ENCODE measurements around the gene CCDC93.
"Not testable (repeated sequence)": the region's sequence is repeated elsewhere in the genome, so short reads cannot be mapped to it uniquely, and the experiment has no call there.

Gene CCDC93

DNA sequence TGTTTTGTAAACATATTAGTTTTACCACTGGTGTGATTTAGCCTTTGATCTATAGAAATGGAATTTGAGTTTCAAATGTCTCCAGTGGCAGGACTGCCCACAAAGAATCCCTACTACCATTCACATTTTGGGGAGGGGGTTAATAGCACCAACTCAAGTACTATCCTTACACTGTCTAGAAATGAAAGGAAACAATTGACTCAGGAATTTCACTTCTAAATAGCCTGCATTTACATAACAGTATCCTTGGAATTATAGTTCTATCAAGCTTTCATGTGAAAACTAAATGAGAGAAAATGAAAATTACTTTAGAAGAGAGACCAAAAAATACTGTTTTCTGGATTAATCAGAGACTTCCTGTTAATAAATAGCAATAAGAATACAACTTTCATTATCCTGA, 7.5 kb upstream of the CCDC93 start:
- TF ChIP-seq, protein P1, sequence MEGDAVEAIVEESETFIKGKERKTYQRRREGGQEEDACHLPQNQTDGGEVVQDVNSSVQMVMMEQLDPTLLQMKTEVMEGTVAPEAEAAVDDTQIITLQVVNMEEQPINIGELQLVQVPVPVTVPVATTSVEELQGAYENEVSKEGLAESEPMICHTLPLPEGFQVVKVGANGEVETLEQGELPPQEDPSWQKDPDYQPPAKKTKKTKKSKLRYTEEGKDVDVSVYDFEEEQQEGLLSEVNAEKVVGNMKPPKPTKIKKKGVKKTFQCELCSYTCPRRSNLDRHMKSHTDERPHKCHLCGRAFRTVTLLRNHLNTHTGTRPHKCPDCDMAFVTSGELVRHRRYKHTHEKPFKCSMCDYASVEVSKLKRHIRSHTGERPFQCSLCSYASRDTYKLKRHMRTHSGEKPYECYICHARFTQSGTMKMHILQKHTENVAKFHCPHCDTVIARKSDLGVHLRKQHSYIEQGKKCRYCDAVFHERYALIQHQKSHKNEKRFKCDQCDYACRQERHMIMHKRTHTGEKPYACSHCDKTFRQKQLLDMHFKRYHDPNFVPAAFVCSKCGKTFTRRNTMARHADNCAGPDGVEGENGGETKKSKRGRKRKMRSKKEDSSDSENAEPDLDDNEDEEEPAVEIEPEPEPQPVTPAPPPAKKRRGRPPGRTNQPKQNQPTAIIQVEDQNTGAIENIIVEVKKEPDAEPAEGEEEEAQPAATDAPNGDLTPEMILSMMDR (conservative IDR thresholded peaks at IDR 0.05), result no peak
- TF ChIP-seq ZFX (IDR thresholded peaks at IDR 0.05), result no peak

DNA sequence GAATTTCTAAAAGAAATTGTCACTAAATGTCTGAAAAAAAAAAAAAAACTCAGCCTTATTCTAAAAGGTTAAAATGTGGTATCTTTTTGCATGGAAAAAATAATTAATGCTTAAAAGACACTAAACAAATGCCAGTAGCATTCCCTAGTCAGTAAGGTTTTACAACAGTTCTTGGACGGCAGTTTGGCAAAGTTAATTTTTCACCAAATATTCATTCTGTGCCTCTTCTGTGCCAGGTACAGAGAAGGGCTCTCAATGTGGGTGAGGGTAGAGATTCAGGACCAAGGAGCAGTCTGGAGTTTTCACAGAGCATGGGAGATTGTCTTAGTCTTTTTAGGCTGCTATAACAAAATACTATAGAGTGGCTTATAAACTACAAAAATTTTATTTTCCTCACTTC, 6.0 kb upstream of the CCDC93 start:
- no peak overlapping the region for H3K27ac ChIP-seq
- TF ChIP-seq ZFX (IDR thresholded peaks at IDR 0.05), result no peak

More for the DNA sequence above, 7.5 kb upstream of the CCDC93 start:
- H3K27ac ChIP-seq, result no peak overlapping the region

DNA sequence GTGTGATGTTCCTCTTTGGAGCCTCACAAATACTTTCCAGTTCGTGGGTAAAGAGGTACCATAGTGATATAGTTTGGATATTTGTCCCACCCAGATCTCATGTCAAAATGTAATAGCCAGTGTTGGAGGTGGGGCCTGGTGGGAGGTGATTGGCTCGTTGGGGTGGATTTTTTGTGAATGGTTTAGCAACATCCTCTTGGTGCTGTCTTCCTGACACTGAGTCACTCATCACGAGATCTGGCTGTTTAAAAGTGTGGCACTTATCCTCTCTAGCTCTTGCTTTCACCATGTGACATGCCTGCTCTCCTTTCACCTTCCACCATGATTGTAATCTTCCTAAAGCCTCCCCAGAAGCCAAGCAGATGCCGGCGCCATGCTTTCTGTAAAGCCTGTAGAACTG, 3.0 kb upstream of the CCDC93 start:
- H3K27ac ChIP-seq, result no peak overlapping the region
- TF ChIP-seq ZFX (IDR thresholded peaks at IDR 0.05), result no peak
- TF ChIP-seq, protein P1 (conservative IDR thresholded peaks at IDR 0.05), result no peak

DNA sequence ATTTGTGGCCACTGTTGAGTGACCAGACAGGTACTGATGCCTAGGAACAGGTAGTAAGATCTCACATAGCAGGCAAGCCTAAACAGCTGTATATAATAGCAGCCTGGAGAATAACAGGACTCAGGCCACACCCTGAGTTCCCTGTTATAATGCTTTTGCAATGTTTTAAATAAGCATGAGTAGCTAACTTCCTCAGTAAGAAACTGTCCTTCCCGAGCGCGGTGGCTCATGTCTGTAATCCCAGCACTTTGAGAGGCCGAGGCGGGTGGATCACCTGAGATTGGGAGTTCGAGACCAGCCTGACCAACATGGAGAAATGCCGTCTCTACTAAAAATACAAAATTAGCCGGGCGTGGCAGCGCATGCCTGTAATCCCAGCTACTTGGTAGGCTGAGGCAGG, 1.9 kb upstream of the CCDC93 start:
- not testable (repeated sequence) for H3K27ac ChIP-seq

DNA sequence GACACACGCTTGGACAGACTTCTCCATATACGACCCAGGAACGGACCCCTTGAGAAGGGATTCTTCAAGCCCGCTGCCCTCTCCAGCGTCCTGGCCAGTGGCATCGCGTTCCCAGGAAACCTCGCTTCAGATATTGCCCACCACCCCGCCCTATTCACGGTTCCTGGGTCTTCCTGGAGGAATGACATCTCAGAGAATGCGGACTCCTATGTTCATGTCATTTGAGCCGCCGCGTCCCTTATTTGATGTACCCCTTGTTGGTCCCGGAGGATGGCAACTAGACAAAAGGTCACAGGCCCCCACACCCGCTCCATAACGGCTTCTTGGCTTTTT, 588 bp upstream of the CCDC93 start:
- TF ChIP-seq, protein P1 (conservative IDR thresholded peaks at IDR 0.05), result no peak
- no peak for TF ChIP-seq ZFX (IDR thresholded peaks at IDR 0.05)

DNA sequence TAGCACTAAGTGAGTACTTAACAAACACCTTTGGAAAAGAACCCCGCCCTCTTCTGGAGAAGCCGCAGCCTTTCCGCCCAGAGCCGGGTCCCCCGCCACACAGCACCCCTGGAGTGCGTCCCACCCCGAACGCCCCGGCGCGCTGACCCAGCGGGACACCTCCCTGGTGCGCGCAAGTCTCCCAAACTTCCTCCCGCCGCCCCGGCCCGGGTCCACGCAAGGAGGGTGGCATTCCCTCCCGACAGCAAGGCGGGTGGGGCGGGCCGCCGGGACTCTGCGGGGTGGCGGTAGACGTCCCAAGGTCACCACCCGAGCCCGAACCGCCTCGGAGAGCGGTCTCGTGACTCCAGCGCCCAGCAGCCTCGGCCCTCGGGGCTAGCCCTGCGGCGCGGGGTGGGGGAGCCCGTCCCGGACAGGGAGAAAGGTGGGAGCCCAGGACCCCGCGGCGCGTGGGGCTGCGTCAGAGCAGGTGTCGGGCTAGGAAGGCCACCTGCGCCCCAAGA, 598 bp downstream of the CCDC93 start:
- H3K27ac ChIP-seq, result peak overlapping the region; percentile 83
- TF ChIP-seq, protein P1 (conservative IDR thresholded peaks at IDR 0.05), result peak; percentile 11
- no peak for TF ChIP-seq ZFX (IDR thresholded peaks at IDR 0.05)

More for the DNA sequence above, 588 bp upstream of the CCDC93 start:
- peak overlapping the region; percentile 83 for H3K27ac ChIP-seq

DNA sequence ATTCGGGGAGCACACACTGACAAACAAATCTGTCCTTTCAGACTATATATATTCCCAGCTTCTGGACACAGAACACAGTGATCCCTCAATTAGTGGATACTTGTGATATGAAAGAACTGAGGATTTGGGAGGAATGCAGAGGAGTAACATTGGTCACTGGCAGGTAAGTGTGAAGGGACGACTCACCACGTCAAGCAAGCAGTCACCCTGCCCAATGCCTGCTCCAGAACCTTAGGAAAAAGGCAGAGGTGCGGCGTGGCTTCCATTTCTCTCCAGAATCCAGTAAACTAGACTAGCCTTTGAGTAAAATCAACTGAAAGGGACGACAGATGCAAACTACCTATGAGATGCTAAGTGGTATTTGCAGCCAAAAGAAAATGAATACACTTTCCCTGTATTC, 1.1 kb downstream of the CCDC93 start:
- TF ChIP-seq, protein P1 (conservative IDR thresholded peaks at IDR 0.05), result no peak
- no peak for TF ChIP-seq ZFX (IDR thresholded peaks at IDR 0.05)
- H3K27ac ChIP-seq, result peak overlapping the region; percentile 83; the same call in 1 of the 2 replicates

DNA sequence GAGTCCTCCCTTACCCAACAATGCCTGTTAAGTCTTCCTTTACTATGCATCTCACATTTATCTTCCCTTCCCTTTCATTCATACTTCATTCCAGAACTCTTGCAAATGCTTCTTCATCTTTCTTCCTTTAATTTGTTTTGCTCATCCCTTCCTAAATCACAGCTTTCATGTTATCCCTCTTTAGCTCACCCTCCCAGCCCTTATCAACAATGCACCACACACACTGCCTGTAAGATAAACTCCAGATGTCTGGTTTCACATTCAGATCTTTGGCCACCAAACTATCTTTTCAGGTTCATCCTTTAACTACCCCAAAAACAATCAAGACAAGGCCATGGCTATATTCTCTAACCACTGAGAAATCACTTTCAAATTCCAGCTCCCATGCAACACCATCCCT, 3.4 kb downstream of the CCDC93 start:
- TF ChIP-seq, protein P1 (conservative IDR thresholded peaks at IDR 0.05), result no peak
- TF ChIP-seq ZFX (IDR thresholded peaks at IDR 0.05), result no peak

More for the DNA sequence above, 3.4 kb downstream of the CCDC93 start:
- H3K27ac ChIP-seq, result no peak overlapping the region

Measured in C4-2B (cell line).